ENCODE data around the gene RAPGEF1.

RAPGEF1 gene

DNA sequence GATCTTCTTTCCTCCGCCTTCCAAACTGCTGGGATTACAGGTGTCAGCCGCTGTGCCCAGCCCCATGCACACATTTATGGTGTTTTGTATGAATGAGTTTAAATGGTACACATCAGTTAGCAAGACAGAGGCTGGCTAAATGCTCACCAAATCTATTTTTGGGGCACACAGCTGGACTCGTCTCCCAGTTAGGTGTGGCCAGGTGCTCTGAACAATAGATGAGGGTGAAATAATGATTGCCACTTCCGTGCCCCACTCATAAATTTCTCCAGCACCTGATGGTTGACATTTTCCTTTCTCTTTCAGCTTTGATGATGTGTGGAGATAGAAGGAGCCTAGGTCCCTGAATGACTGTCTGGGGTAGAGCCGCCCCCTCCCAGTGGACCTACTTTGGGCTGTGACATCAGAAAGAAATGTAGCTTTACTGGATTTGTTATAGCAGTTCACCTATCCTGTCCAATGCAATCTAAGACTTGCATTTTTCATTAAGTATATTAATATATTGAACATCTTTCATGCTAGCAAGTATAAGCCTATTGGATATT is 8.6 kb upstream of the RAPGEF1 start:
- no peak for DNase-seq

DNA sequence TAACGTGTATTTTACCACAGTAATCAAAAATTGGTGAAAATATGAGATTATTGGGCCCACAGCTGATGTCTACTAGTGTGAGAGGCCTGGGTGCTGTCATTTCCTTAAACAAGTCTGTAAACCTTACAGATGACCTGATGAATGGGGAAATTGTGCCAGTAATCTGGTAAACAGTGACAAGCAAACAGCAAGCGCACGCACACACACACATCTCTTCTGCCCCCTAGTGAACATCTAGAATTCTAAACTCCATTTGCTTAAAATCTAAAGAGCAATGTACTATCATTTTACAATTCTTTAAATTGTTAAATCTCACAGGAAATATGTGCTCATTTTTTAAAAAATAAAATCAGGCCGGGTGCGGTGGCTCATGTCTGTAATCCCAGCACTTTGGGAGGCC is 7.5 kb upstream of the RAPGEF1 start:
- peak; percentile 44 for DNase-seq

DNA sequence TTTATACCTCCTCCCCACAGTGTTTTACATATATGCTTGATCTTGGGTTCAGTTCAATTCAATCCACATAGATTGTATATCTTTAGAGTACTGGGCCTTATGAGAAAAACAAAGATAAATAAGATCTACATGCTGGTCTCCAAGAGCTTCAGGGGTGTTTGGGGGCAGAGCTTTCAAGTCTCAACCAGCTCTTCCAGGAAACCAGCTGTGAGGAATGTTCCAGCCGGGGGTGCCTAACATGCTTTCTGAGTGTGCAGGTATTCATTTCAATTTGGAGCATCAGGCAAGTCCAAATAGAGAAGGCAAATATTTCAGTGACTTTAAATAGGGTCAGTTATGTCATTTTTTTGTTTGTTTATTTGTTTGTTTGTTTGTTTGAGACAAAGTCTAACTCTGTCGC is 5.7 kb upstream of the RAPGEF1 start:
- no peak for DNase-seq

DNA sequence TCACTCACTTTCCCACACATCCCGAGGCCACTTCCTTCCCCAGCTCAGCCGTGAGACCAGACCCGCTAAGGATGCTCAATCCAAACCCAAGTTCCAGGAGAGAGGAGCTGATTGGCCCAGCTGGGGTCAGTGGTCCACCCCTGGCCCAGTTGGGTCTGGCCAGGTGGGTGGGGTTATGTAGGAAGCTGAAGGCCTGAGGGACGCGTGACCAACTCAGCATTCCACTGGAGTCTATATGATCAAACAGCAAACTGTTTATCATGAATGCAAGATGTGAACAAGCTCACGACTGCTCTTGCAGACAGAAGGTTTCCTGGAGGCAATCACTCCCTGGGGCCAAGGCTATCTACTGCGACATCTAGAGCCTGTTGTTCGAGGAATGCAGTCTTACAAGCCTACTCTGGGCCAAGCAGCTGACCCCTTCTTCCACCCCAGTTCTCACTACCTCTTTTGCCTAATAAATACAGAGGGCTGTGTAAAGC is 4.9 kb upstream of the RAPGEF1 start:
- no peak for DNase-seq

DNA sequence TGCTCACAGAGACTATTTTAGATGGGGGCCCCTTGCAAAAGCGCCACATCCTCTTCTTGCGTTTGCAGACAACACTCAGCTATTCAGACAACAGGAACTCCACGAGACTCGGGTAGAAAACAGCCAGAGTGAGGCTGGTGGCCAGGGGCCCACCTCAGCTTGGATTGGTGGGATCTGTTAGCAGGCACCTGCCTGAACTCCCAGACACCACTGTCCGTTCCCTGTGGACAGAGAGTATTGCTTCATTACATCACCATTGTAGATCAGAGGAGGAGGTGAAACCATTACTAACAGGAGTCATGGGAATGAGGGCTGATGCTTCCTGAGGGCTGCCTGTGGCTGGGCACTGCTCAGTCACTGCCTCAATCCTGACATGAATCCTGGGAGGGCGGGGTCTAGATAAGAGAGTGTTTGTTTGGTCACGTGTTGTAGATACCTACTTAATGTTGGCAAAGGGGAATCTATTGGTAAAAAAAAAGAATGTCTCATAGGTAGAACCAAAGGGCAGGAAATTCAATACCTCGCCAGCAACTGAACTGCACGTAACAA is 4.4 kb upstream of the RAPGEF1 start:
- DNase-seq: no peak

DNA sequence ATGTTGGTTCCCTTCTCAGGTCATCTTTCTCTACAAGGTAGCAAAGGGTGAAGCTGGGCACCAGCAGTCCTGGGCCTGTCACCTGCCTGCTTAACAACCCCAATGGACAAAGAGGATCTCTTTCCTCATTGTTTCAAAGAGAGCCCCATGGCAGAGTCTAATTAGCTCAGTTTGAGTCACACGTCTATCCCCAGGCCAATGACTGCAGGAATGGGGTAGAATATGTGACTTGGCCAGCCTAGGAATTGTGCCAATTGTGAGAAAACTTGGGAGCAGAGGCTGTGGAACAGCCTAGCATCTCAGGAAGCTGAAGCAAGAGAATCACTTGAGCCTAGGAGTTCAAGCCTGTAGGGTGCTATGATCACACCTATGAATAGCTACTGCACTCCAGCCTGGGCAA is 3.6 kb upstream of the RAPGEF1 start:
- no peak for DNase-seq

DNA sequence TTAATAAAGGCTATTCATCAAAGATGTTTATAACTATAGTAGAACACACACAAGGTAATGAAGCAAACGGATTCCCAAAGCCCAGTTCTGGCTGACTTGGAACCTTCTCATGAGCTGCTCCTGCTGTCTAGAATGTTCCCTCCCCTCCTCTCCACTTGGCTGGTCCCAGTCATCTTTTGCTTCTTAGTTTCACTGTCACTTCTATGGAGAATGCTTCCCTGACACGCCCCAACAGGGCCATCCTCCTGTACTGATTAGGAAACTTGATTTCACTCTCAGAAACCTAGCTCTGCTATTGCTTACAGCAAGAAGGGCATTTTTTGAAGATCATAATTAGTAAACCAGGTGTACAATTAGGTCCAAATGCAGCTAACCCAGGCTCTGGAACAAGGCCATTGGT is 3.2 kb upstream of the RAPGEF1 start:
- DNase-seq: no peak

DNA sequence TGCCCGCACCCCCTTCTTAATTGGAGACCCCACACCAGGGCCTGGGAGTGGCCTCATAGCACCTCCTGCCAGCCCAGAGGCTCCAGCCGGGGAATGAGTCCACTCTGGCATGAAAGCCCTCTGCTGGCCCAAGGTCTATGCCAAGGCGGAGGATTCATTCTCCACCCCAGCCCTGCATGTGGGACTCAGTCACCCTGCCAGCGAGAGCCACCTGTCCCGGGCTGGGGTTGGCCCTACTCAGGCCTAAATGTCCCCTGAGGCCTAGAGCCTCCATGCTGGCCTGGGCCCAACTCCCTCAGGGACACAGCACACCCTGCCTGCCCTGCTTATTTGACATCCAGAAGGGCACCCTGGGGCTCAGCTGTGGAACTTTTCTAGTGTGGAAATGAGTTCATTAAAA is 1.0 kb upstream of the RAPGEF1 start:
- DNase-seq: no peak

DNA sequence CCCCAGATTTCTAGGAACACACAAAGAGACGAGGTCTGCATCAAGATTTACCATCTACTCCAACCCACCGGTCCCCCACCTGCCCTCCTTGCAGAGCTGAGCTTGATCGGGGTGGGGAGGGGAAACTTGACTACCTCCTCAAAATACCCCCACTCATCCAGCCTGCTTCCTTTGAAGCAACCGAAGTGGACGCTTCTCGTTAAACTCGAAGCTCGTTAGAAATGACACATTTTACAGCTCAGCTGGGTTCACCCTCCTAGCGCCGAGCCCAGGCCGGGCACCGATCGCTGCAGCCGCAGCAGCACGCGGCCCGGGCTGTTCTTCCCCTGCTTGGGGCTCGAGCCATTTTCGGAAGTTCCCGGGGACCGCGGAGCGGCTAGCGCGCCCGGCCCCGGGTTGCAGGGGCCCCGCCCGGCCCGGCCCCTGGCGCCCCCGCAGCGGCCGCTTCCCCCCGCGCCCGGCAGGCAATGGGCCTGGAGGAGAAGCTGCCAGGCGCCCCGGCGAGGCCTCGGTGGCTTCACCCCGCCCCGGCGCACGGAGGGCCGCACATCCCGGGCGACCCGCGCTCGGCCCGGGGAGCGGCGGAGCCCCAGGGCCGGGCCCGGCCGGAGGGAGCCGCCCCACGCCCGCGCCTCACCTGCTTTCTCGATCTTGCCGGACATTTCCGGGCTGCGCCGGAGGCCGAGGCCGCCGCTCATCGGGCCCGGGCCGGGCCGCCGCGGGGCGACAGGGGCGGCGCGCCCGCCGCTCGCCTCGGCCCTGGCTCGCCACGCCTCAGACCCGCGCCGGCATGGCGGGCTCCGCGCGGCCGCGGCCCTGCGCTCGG is 530 bp downstream of the RAPGEF1 start:
- peak; percentile 34 for DNase-seq

DNA sequence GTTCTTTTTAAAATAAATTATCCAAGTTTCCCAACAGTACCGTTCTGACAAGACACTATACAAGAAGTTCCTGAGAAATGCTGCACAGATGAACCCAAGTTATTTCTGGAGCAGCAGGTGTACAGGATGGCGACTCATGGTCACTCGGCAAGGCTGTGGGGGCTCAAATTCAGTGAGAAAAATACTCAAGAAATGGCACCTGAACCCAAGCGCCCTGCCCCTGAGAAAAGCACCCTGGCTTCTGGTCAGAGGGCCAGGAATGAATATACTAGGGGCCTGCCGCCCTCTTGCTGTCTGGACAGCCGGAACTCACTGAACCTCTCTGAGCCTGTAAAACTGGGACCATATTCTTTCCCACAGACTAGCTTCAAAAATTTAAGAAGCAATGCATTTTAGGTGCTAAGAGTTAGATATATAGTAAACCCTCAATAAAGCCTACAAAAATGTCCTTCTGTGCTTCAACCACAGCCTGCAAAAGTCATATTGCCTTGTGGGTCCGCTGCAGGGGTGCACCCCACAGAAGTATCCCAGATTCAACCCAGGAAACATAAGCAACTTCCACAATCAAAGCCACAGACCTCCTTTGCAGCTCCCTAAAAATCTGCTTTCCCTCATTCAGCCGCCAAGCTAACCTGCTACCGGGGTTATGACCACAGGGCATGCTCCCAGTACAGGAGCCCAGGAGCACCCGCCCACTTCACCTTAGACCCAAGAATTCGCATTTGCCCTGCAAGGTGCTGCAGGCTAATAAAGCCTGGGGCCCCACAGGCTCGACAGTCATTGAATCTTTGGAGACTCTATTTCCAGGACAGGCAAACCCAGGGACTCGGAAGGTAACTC is 1.4 kb downstream of the RAPGEF1 start:
- no peak for DNase-seq

DNA sequence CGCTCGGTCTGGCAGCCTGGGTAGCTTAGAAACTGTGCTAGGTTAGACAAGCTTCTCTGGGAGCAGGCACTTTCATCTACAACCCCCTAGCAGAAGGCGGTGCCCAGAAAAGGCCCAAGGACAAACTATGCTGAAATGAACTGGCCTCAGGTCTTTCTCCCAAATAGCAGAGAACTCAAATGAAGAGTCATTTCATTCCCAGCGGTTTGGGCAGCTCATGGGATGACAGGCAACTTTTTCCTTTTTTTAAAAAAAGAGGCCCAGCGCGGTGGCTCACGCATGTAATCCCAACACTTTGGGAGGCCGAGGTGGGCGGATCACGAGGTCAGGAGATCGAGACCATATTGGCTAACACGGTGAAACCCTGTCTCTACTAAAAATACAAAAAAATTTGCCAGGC is 2.5 kb downstream of the RAPGEF1 start:
- no peak for DNase-seq

DNA sequence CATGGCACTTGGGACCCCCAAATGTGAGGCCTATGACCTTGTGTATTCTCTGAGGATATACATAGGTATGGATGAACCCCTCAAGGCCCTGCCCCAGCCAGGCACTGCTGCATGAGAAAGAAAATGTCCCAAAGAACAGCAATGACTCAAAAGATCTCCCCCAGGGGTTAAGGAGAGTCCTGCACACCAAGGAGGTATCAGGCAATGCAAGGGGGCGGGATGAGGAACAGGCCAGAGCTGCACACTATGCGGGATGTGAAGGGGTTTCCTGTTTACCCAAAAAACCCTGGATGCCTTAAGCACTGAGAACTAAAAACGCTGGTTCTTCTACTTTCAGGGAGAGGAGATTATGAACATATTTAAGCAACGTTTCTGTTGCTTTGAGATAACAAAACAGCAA is 3.4 kb downstream of the RAPGEF1 start:
- DNase-seq: no peak

DNA sequence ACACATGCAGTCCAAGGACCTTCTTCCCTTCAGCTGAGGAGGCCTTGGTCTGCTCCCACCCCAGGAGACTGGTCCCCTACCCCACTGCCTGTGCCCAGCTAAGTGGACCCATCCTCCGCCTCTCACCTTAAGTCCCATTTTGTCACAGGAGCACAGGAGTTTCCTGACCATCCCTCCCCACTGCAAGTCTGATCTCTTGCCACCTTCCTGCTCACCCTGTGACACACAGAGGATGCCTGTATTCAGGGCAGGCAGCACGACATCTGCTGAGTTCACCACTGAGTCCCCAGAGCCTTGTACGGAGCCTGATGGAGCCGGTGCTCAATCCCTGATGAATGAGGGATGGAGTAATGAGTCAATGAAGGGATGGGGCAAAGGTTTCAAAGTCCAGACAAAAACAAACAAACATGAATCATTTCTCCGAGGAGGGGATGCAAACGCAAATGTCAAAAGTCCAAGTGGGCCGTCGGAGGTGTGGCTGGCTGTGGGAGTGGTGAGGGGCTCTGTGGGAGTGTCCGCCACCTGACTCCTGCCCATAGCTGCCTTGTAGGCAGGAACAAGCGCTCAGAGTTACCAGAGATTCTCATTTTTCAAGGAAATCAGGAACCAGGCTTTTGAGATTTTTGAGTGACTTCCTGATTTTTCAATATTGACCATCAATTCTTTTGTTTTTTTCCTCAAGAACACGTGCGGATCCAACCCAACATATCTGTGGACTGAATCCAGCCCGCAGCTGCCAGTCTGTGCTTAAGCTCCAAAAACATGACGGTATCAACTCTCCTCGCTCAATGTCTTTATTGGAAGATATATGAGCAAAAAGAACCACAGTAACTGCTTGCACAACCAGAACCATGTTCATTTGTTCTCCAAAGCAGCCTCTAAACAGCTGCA is 4.4 kb downstream of the RAPGEF1 start:
- DNase-seq: no peak

DNA sequence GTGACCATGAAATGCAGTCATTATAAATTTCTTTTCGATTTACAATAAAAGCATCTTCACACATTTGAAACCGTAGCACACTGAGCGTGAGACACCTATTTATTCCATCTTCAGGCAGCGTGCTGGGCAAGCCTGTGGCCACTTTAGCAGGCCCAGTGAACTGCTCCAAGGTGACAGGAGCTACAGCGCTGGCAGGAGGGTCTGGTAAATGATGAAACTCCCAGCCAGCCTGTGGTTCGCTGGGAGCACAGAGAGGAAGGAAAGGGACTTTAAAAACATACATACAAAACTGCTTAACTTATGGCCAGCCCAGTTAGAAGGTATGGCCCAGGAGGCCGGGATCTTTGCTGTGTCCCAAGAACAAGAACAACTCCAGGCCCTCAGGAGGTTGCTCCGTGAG is 5.1 kb downstream of the RAPGEF1 start:
- DNase-seq: no peak

DNA sequence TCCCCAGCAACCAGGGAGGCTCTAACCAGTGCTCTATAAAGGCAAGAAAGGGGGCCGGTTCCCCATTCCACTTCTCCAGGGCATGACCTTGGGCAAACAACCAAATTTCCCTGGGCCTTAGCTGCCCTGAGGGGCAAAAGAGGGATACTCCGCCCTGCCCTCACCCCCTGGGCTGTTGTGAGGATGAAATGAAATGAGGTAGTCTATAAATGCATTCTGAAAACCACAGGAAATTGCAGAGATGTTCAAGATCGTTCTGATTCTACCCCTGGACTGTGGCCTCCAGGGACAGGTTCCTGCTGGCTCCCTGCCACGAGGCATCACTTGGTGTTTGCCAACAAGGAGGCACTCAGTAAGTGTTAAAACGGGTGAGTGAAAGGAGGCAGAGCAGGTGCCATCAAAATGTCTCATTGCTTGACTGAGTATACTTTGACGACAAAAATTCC is 5.7 kb downstream of the RAPGEF1 start:
- DNase-seq: peak; percentile 44

DNA sequence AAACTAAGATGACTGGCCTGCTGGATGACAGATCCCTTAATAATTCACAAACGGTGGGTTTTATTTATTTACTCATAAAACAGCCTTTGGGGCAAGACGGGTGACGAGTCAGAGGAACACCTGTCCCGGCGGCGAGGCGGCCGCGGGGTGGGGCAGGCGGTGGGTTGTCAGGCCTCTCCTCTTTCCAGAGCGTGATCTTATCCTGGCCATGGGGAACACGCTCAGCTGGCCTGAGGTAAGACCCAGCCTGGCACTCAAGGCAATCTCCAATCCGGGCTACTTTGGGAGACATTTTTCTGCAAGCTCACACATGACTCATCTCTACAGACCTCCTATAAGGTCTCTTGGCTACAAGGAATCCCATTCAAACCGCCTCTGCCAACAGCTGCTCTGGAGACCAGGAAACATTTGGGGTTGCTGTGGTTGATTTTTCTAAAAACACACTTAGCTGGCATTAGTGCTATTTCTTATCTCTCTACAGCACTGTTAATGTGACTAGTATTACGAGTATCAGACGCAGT is 6.3 kb downstream of the RAPGEF1 start:
- peak; percentile 92 for DNase-seq

DNA sequence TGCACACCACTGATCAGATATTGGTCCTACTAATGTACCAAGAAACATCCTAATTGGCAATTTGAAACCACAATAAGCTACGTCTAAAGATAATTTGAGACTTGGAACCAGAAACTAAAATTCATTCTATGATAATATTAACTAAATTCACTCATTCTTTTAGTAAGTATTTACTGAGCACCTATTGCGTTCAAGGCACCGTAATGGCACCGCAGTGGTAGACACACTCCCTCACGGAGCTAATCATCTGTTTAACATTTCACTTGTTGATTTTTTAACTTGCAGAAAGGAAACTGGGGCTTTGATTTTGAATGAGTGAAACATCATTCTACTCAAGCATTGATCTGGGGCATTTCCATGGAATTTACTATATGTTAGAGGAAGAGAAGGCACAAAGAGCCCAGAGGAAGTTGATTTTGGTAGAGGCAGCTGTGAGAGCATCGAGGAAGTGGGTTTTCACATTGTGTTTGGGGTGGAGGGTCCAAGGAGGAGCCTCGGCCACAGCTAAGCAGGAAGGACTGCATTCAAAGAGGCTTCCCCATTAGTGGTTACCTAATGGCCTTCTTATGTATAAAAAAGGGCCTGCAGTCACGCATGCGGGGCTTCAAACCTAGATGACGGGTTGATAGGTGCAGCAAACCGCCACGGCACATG is 7.1 kb downstream of the RAPGEF1 start:
- no peak for DNase-seq

DNA sequence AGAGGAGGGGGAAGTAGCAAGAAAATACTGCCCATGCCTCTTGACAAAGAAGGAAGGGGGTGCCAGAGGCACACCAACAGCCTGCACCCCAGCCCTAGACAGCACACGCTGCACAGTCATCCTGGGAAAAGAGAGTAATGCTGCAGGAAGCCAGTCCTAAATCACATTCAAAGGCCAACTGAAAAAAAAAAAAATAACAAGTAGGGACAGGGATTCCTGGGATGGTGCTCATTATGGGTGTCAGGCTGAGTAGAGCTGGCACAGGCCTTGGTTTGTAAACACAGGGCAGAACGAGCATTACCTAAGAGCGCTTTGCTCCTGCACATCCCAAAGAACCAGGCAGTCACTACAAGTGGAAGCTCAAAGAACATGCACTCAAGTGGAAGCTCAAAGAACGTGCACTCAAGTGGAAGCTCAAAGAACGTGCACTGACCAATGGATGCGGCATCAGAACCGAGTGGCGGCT is 7.8 kb downstream of the RAPGEF1 start:
- peak; percentile 41 for DNase-seq

DNA sequence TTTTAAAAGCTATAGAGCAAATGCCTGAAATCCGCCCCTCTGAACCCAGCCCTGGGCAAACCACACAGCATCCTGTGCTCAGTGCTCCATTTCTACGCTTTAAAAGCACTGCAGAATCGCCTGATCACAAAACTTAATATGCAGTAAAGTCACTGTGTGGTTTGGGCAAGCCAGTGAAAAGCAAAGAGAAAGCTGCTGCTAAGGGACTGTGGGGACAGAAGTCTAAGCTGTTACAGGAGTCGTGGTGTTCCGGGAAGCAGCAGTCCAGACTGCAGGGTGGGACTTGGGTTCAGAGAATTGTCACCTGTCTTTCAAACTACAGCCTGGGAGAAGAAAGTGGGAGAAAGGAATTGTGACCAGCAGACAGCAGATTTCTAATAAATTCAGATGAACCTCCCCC is 8.2 kb downstream of the RAPGEF1 start:
- DNase-seq: no peak

DNA sequence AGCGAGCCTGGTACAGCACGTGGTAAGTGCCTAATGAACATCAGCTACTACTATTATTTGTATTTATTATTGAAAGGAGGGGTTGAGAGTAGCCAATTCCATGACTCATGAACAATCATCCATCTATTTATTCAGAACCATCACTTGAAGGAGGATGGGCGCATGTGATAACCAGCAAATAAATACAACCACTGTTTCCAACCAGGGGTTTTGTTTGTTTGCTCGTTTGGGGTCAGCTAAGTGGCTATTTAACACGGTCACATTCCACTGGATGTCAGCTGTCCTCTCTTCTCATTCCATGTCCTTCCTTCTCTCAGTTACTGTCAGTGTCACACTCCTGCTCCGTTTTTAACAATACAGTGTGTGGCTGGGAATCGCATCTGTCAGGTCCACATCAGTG is 8.6 kb downstream of the RAPGEF1 start:
- no peak for DNase-seq

DNA sequence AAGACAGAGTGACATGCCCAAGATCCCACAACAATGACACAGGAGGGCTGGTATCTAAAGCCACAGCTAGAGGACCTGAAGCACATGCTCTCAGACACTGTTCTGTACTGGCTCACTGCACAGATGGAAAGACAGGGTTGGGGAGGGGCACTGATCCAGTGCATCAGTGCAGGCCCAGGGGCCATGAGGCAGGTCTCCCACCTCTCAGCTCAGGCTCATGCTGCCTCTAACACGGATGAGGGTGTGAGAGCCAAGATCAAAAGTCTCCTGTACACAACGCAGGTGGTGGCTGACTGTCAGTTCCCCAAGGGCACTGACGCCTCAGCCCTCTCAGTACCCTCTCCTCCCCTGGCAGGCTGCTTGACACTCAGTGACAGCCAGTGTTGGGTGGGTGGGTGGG is 10.9 kb downstream of the RAPGEF1 start:
- DNase-seq: no peak

DNA sequence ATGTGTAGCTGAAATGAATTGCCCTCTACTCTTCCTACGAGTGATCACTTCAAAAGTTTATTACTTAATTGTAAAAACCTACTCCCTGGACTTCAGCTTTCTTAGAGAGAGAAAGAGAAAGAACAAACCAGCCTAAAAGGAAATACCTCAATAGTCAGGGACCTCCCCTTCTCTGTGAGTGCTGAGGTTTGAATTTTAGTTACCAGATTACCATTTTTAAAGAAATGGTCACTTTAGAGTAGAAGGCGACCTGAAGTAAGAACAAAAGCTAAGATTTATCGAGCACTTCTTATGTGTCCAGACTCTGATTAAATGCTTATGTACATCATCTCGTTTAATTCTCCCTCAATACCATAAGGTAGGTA is 11.3 kb downstream of the RAPGEF1 start:
- DNase-seq: no peak
